ENCODE measurements around the gene TSHZ1.

DNA sequence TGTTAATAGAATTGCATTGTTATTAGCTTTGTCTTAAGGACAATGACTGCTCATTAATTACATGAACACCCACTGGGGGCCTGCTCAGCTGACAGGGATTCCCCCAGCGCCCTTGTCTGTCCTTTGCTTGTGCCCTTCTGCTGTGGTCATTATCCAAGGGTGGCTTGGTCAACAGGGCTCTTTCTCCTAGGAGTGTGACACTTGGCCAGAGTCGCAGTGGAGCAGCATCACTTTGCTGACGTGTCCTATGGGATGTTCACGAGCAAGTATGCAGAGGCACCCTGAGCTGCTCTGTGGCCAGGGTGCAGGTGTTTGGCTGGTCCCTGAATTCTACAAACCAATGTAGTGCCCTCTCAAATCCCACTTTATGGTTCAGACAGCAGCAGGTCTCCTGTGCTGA lies 47.6 kb upstream of the TSHZ1 start:
- TF ChIP-seq, protein P1, sequence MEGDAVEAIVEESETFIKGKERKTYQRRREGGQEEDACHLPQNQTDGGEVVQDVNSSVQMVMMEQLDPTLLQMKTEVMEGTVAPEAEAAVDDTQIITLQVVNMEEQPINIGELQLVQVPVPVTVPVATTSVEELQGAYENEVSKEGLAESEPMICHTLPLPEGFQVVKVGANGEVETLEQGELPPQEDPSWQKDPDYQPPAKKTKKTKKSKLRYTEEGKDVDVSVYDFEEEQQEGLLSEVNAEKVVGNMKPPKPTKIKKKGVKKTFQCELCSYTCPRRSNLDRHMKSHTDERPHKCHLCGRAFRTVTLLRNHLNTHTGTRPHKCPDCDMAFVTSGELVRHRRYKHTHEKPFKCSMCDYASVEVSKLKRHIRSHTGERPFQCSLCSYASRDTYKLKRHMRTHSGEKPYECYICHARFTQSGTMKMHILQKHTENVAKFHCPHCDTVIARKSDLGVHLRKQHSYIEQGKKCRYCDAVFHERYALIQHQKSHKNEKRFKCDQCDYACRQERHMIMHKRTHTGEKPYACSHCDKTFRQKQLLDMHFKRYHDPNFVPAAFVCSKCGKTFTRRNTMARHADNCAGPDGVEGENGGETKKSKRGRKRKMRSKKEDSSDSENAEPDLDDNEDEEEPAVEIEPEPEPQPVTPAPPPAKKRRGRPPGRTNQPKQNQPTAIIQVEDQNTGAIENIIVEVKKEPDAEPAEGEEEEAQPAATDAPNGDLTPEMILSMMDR (IDR thresholded peaks at IDR 0.05): no peak
- no peak for TF ChIP-seq POLR2A (IDR thresholded peaks at IDR 0.05)
